ENCODE measurements around the gene NCOR2.

DNA sequence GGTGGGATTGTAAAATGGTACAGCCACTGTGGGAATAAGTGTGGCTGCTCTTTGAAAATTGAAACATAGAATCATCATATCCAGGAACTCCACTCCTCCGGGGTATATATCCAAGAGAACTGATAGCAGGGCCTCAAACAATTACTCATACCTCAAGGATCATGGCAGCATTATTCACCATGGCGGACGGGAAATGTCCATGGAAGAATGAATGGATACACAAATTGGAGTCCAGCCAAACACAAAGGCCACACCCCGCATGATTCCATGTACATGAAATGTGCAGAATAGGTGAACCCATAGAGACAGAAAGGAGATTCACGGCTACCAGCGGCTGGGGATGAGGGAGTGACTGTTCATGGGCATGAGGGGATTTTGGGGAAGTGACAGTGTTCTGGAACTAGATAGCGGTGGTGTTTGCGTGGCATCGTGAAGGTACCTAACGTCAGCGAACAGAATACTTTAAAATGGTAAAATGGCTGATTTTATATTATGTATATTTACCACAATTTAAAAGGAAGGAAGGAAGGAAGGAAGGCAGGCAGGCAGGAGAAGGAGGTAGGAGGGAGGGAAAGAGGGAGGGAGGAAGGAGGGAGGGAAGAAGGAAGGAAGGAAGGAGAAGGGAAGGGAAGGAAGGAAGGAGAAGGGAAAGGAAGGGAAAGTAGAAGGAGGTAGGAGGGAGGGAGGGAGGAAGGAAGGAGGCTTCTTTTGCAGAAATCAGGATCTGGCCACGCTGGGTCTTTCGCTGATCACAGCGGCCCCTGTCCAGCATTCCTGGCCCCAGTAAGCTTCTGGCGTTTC, 14.1 kb upstream of the NCOR2 start:
- TF ChIP-seq NFYB (IDR thresholded peaks at IDR 0.05; ENCODE audit: insufficient read depth, low read depth, low read length): no peak
- TF ChIP-seq, protein P1, sequence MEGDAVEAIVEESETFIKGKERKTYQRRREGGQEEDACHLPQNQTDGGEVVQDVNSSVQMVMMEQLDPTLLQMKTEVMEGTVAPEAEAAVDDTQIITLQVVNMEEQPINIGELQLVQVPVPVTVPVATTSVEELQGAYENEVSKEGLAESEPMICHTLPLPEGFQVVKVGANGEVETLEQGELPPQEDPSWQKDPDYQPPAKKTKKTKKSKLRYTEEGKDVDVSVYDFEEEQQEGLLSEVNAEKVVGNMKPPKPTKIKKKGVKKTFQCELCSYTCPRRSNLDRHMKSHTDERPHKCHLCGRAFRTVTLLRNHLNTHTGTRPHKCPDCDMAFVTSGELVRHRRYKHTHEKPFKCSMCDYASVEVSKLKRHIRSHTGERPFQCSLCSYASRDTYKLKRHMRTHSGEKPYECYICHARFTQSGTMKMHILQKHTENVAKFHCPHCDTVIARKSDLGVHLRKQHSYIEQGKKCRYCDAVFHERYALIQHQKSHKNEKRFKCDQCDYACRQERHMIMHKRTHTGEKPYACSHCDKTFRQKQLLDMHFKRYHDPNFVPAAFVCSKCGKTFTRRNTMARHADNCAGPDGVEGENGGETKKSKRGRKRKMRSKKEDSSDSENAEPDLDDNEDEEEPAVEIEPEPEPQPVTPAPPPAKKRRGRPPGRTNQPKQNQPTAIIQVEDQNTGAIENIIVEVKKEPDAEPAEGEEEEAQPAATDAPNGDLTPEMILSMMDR (IDR thresholded peaks at IDR 0.05 in 2 of 3, conservative IDR thresholded peaks at IDR 0.05 in 1 of 3; ENCODE audit: control insufficient read depth in 2 of 3, extremely low read depth in 1 of 3, insufficient read depth in 1 of 3, low read depth in 3 of 3, low read length in 3 of 3): no peak
- no peak for TF ChIP-seq ZSCAN29 (IDR thresholded peaks at IDR 0.05)
- TF ChIP-seq CHD2 (IDR thresholded peaks at IDR 0.05; ENCODE audit: borderline replicate concordance, low read depth, low read length): no peak
- TF ChIP-seq CBX5 (IDR thresholded peaks at IDR 0.05; ENCODE audit: low read depth): no peak
- no peak for TF ChIP-seq TCF7 (IDR thresholded peaks at IDR 0.05; ENCODE audit: borderline replicate concordance)
